Neuronal stem cell (in vitro differentiated cells): Measurements from ENCODE around the gene HOXB13.

Source experiments
- DNase-seq: peaks from one replicate; pipeline ENCODE4 v3.0.0-alpha.2; 2013; ENCODE audit warnings: low spot score
- H2AFZ ChIP-seq: one replicate; pipeline ENCODE4 v1.6.1; 2013; ENCODE audit warnings: mild to moderate bottlenecking, low read length, inconsistent platforms
- H2AK5ac ChIP-seq: 2 replicates; pipeline ENCODE4 v1.6.1; 2013; ENCODE audit warnings: low read depth, mild to moderate bottlenecking, inconsistent platforms, low read length, moderate library complexity, mixed read lengths
- H2BK120ac ChIP-seq: 2 replicates; pipeline ENCODE4 v1.6.1; 2013; ENCODE audit warnings: low read depth, mild to moderate bottlenecking, inconsistent platforms, low read length, moderate library complexity, mixed read lengths
- H2BK12ac ChIP-seq: one replicate; pipeline ENCODE4 v1.6.1; 2013; ENCODE audit warnings: low read length, inconsistent platforms
- H2BK15ac ChIP-seq: 2 replicates; pipeline ENCODE4 v1.6.1; 2013; ENCODE audit warnings: mild to moderate bottlenecking, low read length, inconsistent platforms, mixed read lengths
- H2BK5ac ChIP-seq: one replicate; pipeline ENCODE4 v1.6.1; 2013; ENCODE audit warnings: inconsistent platforms, mild to moderate bottlenecking, low read length, moderate library complexity
- H3K14ac ChIP-seq: one replicate; pipeline ENCODE4 v1.6.1; 2013; ENCODE audit warnings: low read length, inconsistent platforms
- H3K18ac ChIP-seq: 2 replicates; pipeline ENCODE4 v1.6.1; 2013; ENCODE audit warnings: low read length, inconsistent platforms
- H3K23ac ChIP-seq: 2 replicates; pipeline ENCODE4 v1.6.1; 2013; ENCODE audit warnings: low read depth, mild to moderate bottlenecking, mixed read lengths, low read length, inconsistent platforms; ENCODE audit not compliant: poor library complexity
- H3K27ac ChIP-seq: replicated peaks from 3 replicates; pipeline ENCODE4 v1.5.1; 2013; ENCODE audit warnings: low read length, inconsistent platforms
- H3K27me3 ChIP-seq, 3 experiments: 2 replicates each; pipeline ENCODE4 v1.6.1; 2013; ENCODE audit warnings: low read length in 3 of 3, mild to moderate bottlenecking in 2 of 3, inconsistent platforms in 1 of 3, low read depth in 1 of 3, mixed read lengths in 1 of 3, moderate library complexity in 1 of 3; ENCODE audit not compliant: control insufficient read depth in 3 of 3, insufficient read depth in 3 of 3
- H3K36me3 ChIP-seq, 2 donors: replicated peaks in 1 of 2; 2 replicates each; pipeline ENCODE4 v1.6.1; 2013; ENCODE audit warnings: low read length in 2 of 2; ENCODE audit not compliant: control insufficient read depth in 2 of 2, insufficient read depth in 2 of 2
- H3K4ac ChIP-seq: 2 replicates; pipeline ENCODE4 v1.6.1; 2013; ENCODE audit warnings: inconsistent platforms, mild to moderate bottlenecking, low read length, moderate library complexity
- H3K4me1 ChIP-seq, 2 donors: 1 replicate in 1 of 2; 2 replicates in 1 of 2; pipeline ENCODE4 v1.6.1; 2013; ENCODE audit warnings: low read length in 2 of 2, low read depth in 1 of 2; ENCODE audit not compliant: control insufficient read depth in 2 of 2, insufficient read depth in 1 of 2
- H3K4me2 ChIP-seq: one replicate; pipeline ENCODE4 v1.6.1; 2013; ENCODE audit warnings: mild to moderate bottlenecking, low read length, inconsistent platforms; ENCODE audit not compliant: insufficient read depth, poor library complexity, severe bottlenecking
- H3K4me3 ChIP-seq, 2 donors: 2 replicates each; pipeline ENCODE4 v1.5.1; 2013; ENCODE audit warnings: low read length in 2 of 2, mild to moderate bottlenecking in 2 of 2, inconsistent platforms in 1 of 2, moderate library complexity in 1 of 2
- H3K79me1 ChIP-seq: one replicate; pipeline ENCODE4 v1.6.1; 2013; ENCODE audit warnings: low read depth, mild to moderate bottlenecking, inconsistent platforms, low read length, moderate library complexity
- H3K9ac ChIP-seq: one replicate; pipeline ENCODE4 v1.6.1; 2013; ENCODE audit warnings: mild to moderate bottlenecking, low read depth, low read length, inconsistent platforms; ENCODE audit not compliant: poor library complexity
- H3K9me3 ChIP-seq, 2 donors: replicated peaks in 1 of 2; 2 replicates each; pipeline versions ENCODE3 to v1.6.1; 2013; ENCODE audit warnings: low read length in 2 of 2, mild to moderate bottlenecking in 2 of 2, inconsistent platforms in 1 of 2, low read depth in 1 of 2, mixed read lengths in 1 of 2, moderate library complexity in 1 of 2; ENCODE audit not compliant: control insufficient read depth in 2 of 2, insufficient read depth in 1 of 2
- H4K8ac ChIP-seq: one replicate; pipeline ENCODE4 v1.6.1; 2013; ENCODE audit warnings: low read depth, mild to moderate bottlenecking, inconsistent platforms, low read length, moderate library complexity
- H4K91ac ChIP-seq: one replicate; pipeline ENCODE4 v1.6.1; 2013; ENCODE audit warnings: low read length, low read depth, mild to moderate bottlenecking, inconsistent platforms; ENCODE audit not compliant: poor library complexity
- WGBS, 2 donors: extraction: QIAGEN DNeasy Blood & Tissue Kit; methylation state at CpG; one replicate each; pipeline ENCODE4 v1.1.7; 2013; ENCODE audit warnings: missing lambda C conversion rate in 2 of 2, mixed read lengths in 1 of 2; ENCODE audit not compliant: insufficient read length in 2 of 2, insufficient replicate concordance in 1 of 2; ENCODE audit errors: extremely low coverage in 2 of 2; 5-methylcytosine and 5-hydroxymethylcytosine counted together

Gene HOXB13

DNA sequence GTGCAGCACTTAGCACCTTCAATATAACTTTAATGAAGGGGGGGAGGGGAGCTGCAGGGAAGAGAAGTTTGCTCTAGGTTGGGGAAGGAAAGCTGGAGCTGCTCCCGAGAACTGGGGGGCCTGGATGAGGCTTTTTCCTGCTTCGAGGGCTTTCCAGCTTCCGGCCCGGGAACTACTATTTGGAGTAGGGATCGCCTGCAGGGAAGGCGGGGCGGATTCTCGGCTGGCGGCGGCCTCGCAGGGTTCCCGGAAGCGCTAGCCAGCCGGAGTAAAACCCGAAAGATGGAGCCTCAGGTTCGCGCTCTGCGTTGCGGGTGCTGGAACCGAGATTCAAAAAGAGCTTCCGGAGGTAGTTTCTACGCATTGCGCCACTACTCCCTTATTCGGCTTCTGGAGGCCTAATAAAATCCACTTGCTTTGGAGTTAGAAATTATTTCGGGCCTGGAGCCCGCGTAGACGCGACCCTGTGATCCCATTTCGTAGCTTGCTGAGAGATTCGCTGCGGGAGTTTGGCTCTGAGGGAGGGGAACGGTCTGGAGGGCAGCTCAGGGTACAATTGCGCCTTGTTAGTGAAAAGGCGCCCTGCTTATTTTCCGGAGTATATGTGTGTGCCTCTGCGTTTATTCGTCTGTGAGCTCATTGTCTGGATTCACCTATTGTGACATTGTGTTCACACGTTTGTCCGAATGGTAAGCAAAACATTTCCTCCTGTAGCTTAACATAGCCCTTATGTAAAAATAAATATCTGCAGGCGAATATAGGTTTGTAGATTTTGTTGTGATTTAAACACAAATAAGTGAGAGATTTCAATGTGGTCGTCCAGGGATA is 4.9 kb downstream of the HOXB13 start:
- no peak overlapping the region for H3K27ac ChIP-seq
- H3K18ac ChIP-seq, result no peak overlapping the region
- H3K23ac ChIP-seq, result no peak overlapping the region
- no peaks in the 10 kb centered on the region for H3K36me3 ChIP-seq
- no peaks in the 10 kb centered on the region for H3K4me1 ChIP-seq
- no peak overlapping the region for H3K9ac ChIP-seq
- no peak overlapping the region for H2AK5ac ChIP-seq
- no peak overlapping the region for H2BK5ac ChIP-seq
- peaks cover 77 to 100% (median 100%) of the 10 kb centered on the region in 3 experiments for H3K27me3 ChIP-seq
- whole genome bisulfite sequencing, 2 donors, result no CpG with 5 or more reads among the region's 42 CpGs
- DNase-seq, result no peak
- no peak overlapping the region for H2BK15ac ChIP-seq
- no peak overlapping the region for H3K4me2 ChIP-seq
- no peak overlapping the region for H4K8ac ChIP-seq
- H3K4ac ChIP-seq, result no peak overlapping the region
- no peaks in the 10 kb centered on the region for H3K79me1 ChIP-seq
- no peak overlapping the region for H4K91ac ChIP-seq
- H3K9me3 ChIP-seq, result peaks cover 0 to 15% of the 10 kb centered on the region in 2 donors
- no peak overlapping the region for H2BK120ac ChIP-seq
- no peak overlapping the region for H3K14ac ChIP-seq
- H2AFZ ChIP-seq, result peak overlapping the region; percentile 40
- H3K4me3 ChIP-seq, result no peak overlapping the region
- H2BK12ac ChIP-seq, result no peak overlapping the region

DNA sequence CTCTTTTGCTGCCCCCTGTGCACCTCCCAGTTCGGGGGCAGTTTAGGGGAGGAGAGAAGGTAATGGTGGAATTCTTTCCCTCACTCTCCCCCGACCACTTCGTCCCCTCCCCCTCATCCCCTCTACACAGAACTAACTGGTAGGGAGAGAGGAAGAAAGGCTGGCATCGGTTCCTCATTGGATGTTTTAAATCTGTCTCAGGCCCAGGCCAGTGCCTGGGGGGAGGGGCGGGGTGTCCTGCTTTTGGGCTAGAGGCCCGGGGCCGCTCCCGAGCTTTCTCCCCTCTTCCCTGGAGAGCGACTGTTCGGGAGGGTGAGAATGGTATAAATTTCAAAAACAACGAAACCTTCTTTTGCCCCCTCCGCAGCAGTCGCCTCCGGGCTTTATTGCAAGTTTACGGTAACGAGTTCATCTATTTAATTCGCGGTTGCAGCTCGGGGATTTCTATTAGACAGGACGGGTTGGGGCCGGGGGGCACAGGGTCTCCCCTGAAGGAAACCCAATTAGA is 5.6 kb downstream of the HOXB13 start, which contains the start of gene PRAC2:
Gene PRAC2 (plus strand): TSS at position 271 of the 508 bp plus-strand sequence. CDS start 1,226 bp downstream, outside the sequence.
- H2BK15ac ChIP-seq, result no peak within 1 kb of the TSS
- no peak within 1 kb of the TSS for H2BK12ac ChIP-seq
- no peak for DNase-seq
- peaks cover 76 to 100% (median 100%) of the 10 kb centered on the region in 3 experiments for H3K27me3 ChIP-seq
- H4K91ac ChIP-seq, result no peak within 1 kb of the TSS
- peaks cover 0 to 15% of the 10 kb centered on the region in 2 donors for H3K9me3 ChIP-seq
- no peaks in the 10 kb centered on the region for H3K4me1 ChIP-seq
- peak within 1 kb of the TSS; percentile 58 for H3K23ac ChIP-seq
- H3K36me3 ChIP-seq, result no peaks in the 10 kb centered on the region
- no peak within 1 kb of the TSS for H3K4me2 ChIP-seq
- H3K4me3 ChIP-seq, result no peak within 1 kb of the TSS
- peak within 1 kb of the TSS; percentile 40 for H2AFZ ChIP-seq
- H2AK5ac ChIP-seq, result no peak within 1 kb of the TSS
- no peak within 1 kb of the TSS for H3K14ac ChIP-seq
- H4K8ac ChIP-seq, result no peak within 1 kb of the TSS
- no peak within 1 kb of the TSS for H3K9ac ChIP-seq
- H3K4ac ChIP-seq, result no peak within 1 kb of the TSS
- H3K18ac ChIP-seq, result no peak within 1 kb of the TSS
- H2BK5ac ChIP-seq, result no peak within 1 kb of the TSS
- H3K79me1 ChIP-seq, result no peaks in the 10 kb centered on the region
- no peak within 1 kb of the TSS for H3K27ac ChIP-seq
- no peak within 1 kb of the TSS for H2BK120ac ChIP-seq
- WGBS, 2 donors, result no CpG with 5 or more reads among the region's 21 CpGs

DNA sequence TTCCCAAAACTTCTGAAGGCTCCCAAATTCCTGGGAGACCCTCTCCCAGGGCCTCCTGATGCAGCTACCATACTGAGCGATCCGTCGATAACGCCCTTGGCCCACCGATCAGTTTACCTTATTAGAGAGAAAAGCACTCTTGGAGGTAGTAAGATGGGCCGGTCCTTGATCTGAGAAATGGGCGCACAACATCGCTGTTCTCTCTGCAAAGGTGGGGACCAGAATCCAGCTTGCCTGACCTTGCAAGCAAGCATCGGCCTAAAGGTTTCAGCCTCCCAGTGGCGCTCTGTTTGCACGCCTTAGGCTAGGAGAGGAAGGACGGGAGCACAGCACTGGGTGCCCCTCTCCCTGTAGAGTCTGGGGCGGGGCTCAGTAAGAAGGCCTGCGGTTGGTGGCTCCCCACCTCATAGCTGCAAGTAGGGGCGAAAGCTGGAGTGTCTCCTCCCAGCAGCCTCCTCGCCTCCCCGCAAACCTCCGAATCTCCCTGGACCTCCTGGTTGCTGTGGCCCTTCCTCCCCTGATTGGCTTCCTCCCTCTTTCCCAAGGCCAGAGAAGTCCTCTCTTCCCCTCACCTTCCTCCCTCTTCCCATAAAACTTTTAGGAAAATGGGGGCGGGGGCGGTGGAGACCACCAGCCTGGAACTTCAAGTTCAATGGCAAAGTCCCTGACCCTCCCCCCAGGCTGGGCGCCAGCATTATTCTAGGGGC is 6.2 kb downstream of the HOXB13 start, which contains the start of gene PRAC1:
Gene PRAC1 (minus strand): TSS at position 318 of the 707 bp plus-strand sequence. CDS start 126 bp downstream, at position 192.
- Histone ChIP-seq H4K8ac (no peak within 1 kb of the TSS), H3K4me2 (no peak within 1 kb of the TSS), H2BK5ac (no peak within 1 kb of the TSS), H2BK120ac (no peak within 1 kb of the TSS), H3K9me3 (peaks cover 0 to 13% of the 10 kb centered on the region in 2 donors), H3K14ac (no peak within 1 kb of the TSS), H3K4ac (no peak within 1 kb of the TSS), H3K27ac (no peak within 1 kb of the TSS), H2BK12ac (no peak within 1 kb of the TSS), H3K18ac (no peak within 1 kb of the TSS), H4K91ac (no peak within 1 kb of the TSS), H2BK15ac (no peak within 1 kb of the TSS), H3K23ac (peak within 1 kb of the TSS; percentile 58), H2AFZ (peak within 1 kb of the TSS; percentile 40), H3K79me1 (no peaks in the 10 kb centered on the region), H3K27me3 (peaks cover 73 to 100% (median 98%) of the 10 kb centered on the region in 3 experiments), H2AK5ac (no peak within 1 kb of the TSS), H3K9ac (no peak within 1 kb of the TSS), H3K4me3 (no peak within 1 kb of the TSS), H3K4me1 (no peaks in the 10 kb centered on the region), H3K36me3 (no peaks in the 10 kb centered on the region)
- no peak for DNase-seq
- WGBS, 2 donors, result no CpG with 5 or more reads among the region's 21 CpGs

DNA sequence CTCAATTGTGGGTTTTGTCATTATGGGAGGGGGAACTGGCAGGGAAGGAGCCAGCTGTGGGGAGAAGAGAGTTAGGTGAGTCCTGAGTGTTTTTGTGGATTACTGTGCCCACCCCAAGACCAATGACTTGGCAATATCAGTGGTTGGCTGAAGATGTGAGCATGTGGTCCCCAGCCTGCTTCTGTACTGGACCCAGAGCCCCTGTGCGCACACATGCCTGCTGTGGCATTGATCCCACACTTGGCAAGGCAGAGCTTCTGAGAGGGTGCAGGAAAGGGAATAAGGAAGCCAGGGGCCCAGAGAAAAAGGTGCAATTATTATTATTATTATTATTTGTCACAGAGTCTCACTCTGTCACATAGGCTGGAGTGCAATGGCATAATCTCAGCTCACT is 7.5 kb downstream of the HOXB13 start:
- H2AFZ ChIP-seq, result no peak overlapping the region
- H2BK12ac ChIP-seq, result no peak overlapping the region
- no peaks in the 10 kb centered on the region for H3K4me1 ChIP-seq
- H4K8ac ChIP-seq, result no peak overlapping the region
- H3K4ac ChIP-seq, result no peak overlapping the region
- no peak overlapping the region for H2BK120ac ChIP-seq
- H2BK5ac ChIP-seq, result no peak overlapping the region
- H3K9ac ChIP-seq, result no peak overlapping the region
- H3K23ac ChIP-seq, result no peak overlapping the region
- H3K9me3 ChIP-seq, result peaks cover 0 to 8% of the 10 kb centered on the region in 2 donors
- DNase-seq, result no peak
- H3K27me3 ChIP-seq, result peaks cover 61 to 99% (median 94%) of the 10 kb centered on the region in 3 experiments
- no peak overlapping the region for H3K4me2 ChIP-seq
- H3K27ac ChIP-seq, result no peak overlapping the region
- no peaks in the 10 kb centered on the region for H3K79me1 ChIP-seq
- no peak overlapping the region for H3K4me3 ChIP-seq
- no peak overlapping the region for H3K18ac ChIP-seq
- H2BK15ac ChIP-seq, result no peak overlapping the region
- no peak overlapping the region for H4K91ac ChIP-seq
- H3K14ac ChIP-seq, result no peak overlapping the region
- no peaks in the 10 kb centered on the region for H3K36me3 ChIP-seq
- no peak overlapping the region for H2AK5ac ChIP-seq
- no CpG with 5 or more reads among the region's 1 CpG for WGBS, 2 donors
